DMS153 (cell line): ENCODE measurements around the gene KCNK3.

Experiments used
- DNase-seq: peaks from one replicate; lab custom pipeline; 2025; lab: John Stamatoyannopoulos, UW

KCNK3 gene

DNA sequence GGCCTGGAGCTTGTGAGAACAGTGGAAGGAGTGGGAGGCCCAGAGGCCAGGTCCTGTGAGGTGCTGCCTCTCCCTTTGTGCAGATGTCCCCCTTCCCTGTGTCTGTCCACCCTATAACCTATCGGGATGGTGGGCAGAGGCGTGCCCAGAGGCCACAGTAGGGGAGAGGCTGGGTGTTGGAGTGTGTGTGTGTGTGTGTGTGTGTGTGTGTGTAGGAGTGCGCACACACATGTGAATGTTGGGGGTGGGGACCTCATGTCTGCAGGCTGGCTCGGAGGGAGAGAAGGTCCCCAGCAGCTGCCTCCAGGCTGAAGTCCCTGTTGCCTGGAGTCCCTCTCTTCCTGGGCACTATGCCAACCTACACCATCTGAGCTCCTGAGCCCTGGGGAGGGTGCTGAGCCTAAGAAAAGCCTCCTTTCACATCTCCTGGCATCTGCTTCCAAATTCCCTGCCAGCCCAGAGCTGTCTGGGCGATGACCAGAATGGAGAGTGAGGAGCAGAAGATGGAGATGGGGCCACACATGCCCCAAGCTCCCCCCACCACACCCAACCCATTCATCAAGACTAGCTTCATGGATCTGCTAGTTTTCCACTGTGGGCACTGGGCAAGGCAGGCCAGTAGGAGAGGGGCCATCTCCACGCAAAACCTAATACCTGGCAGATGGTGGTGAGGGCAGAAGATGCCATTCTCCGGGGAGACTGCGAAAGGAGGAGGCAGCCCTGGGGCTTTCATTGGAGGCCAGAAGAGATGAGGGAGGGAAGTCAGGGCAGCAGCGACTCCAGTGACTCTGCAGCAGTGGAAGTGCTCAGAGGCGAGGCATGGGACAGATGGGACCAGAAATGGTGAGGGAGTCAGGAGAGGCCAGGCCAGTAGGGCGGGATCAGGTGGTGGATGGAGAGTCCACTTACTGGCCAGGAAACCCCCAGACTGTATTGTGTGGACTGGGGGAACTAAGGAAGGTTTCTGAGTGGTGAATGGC, 20.3 kb downstream of the KCNK3 start:
- peak; percentile 79 for DNase-seq

DNA sequence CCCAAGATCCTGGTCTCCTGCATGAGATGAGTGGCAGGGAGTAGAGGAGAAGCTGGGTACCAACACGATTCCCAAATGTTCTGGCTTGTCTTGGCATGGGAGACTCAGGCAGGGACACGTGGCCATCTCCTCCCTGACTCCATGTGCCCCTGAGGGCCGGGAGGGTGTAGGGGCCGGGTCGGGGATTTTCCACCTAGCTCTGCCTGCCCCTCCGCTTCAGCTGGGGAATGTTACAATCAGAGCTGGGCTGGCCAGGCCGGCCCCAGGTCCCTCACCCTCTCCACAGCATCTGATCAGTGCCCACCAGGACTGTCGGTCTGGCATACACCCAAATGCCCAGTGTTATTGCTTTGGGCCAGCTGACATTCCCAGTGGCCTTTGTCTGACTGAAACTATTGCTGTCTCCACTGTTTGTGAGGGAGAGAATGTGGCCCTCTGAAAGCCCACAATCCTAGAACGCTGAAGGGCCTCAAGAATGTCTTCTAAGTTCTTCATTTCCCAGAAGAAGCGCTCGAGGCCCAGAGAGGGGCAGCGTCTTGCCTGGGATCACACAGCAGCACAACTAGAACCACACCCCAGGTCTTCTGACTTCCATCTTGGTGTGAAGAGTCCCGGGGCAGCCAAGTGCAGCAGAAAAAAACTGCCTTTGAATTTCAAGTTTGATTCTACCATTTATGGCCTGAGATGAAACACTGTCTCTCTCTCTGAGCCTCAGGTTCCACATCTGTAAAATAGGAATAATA, 23.2 kb downstream of the KCNK3 start:
- no peak for DNase-seq

DNA sequence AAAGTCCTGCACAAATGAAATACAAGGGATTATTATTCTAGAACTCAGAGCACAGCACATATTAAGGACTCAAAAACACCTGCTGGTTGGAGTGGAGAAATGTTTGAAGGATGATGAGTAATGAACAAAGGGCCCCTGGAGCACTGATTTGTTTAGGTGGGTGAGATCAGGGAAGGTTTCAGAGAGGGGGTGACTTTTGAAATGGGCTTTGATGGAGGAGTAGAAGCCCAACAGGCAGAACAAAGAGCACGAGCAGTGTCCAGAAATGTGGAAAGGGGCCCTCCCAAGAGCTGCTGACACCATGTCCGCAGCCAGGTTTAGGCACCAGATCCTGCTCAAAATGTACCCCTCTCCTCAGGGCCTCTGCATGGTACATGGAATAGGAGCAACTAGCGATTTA, 23.8 kb downstream of the KCNK3 start:
- no peak for DNase-seq

GRCh38 chr2:26716769-26717168, 24.2 kb downstream of the KCNK3 start:
- no peak for DNase-seq

GRCh38 chr2:26717362-26717761, 24.8 kb downstream of the KCNK3 start:
- no peak for DNase-seq

DNA sequence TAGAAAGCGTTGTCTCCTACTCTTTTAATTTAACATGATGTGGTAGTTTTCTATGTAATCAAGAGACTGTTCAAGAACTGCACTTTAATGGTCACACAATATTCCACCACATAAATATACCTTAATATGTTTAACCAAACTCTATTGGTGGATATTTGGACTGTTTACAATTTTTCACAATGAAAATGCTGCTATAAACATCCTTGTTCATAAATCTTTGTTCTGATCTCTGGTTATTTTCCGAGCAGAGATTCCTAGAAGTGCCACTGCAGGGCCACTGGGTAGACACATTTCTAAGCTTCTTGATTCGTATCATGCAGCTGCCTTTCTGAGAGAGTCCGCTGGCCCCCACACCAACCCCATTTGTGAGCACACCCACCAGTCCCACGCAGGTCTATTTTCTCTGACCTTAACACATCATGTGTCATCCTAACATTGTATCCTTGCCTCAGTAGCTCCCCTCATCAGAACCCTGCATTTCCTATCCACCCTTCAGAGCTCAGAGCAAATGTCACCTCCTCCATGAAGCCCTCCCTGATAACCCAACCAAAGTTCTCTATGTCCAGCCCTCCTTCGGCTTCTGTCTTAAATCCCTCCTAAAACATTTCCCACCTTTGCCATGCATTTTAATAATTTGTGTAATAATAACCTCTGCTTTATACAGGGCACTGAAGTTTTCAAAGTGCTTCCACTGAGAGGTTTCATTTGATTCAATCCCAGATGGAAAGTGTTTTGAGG, 26.6 kb downstream of the KCNK3 start:
- DNase-seq = no peak

DNA sequence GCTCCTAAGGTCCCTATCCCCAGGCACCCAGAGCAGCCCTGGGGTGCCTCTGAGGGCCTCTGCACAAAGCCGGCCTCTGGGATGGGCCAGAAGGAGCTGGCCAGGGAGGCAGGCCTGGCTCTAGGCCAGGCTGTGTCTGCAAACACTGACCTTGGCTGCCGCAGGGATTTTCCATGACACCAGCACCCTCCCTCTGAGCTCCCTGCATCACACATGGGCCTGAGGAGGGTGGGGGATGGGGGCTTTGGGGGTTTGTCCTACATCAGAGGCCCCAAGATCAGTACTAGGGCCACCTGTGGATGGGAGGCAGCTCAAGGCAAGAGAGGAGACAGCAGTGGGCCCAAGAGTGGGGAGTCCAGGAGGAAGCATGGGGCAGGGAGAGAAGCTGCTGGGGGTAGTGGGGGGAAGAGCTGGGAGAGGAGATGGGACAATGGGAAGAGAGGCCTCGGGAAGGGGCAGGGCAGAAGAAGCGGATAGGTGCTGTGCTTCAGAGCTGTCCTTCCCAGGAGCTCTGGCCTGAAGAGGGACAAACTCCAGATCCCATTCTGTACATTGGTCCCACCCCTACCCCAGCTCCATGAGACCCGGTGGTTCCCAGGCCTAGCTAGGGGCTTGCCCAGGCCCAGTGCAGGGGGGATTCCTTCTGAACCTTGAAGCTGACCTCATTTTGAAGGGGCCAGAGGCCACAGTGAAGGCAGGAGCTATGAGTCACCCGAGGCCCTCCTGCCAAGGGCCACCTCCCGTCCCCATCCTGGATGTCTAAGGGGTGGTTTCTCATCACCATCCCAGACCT, 28.0 kb downstream of the KCNK3 start:
- peak; percentile 59 for DNase-seq

DNA sequence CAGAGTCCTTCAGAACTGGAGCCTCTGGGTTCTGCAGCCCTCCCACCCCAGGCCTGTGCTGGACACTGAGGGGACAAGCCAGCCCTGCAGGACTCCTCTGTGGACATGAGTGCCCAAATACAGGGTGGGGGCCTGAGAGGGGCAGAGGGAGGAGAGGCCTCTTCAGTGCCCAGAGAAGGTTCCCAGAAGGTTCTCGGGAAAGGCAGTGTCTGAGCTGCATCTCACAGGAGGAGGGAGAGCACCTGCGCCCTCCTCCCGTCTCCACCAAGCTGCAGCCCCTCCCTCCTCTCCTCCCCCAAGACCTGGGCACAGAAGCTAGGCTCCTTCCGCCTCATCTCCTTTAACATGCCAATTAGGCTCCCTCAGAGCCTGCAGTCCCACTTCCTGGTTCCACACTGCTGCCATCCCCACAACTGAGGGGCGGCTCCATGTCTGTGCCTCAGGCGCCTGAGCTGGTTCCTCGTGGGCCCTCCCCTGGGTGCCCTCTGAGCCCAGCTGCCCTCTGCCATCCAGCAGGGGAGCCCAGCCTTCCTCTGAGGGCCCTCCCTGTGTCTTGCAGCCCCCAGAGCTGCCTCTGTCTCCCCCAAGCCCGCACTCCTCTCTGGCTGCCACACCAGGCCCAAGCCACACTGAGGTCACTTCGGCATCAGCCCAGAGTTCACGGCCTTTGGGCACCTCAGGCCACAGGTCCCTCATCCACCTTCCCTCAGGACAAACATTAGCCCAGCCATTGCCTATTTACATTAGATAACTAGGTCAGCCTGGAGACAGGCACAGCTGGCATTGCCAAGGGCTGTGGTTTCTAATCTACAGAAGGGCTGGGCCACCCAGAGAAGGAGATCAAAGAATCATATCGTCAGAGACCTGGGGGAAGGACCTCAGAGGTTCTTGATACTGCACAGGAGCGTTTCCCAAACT, 28.9 kb downstream of the KCNK3 start:
- peak; percentile 65 for DNase-seq

DNA sequence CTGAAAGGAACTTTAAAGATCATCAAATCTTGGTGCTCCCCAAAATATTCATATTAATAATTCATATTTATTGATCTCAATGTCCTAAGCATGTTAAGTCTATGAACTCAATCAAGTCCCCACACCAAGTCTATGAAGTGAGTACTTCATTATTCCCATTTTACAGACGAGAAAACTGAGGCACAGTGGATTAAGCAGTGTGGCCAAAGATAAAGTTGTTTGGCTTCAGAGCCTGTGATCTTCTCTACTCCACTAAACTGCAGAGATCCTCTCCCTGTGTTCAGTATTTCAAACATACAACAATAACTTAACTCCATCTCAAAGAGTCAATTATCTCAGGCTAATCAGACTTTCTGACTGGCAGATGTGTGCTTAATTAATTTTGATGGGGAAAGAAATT, 29.8 kb downstream of the KCNK3 start:
- no peak for DNase-seq

GRCh38 chr2:26722911-26723310, 30.4 kb downstream of the KCNK3 start:
- DNase-seq = no peak

GRCh38 chr2:26723475-26723874, 31.0 kb downstream of the KCNK3 start:
- no peak for DNase-seq

- no peak for DNase-seq
These were observed 31.6 kb downstream of the KCNK3 start for GRCh38 chr2:26723991-26724750.

GRCh38 chr2:26724784-26725520, 32.4 kb downstream of the KCNK3 start:
- no peak for DNase-seq

DNA sequence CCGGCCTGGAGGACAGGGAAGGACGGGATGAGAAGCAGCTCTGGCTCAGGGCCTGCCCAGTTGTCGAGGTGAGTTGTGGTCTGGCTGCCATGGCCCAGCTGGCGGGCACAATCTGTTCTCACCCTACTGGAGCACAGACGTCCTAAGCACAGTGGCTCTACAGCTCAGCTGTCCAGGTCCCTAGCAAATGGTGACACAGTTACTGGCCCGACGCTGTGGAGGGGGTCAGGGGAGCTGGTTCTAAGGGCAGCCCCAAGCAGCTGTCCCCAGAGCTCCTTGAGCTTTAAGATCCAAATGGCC, 32.9 kb downstream of the KCNK3 start:
- no peak for DNase-seq

DNA sequence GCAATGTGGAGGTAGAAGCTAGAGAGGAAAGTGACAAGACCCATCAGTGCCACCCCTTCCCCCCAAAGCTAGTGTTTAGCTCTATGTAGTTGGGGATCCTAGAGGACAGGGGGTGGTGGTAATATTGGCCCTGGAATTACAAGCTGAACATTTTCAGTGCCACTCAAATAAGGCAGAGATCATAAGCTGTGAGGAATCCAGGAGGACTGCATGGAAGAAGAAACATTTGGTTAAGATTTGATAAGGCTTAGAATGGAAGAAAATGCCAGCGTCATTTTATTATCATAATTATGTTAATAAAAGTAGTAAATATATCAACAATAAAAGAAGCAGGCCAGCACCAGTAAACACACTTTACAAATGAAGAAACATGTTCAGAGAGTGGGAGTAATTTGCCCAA, 33.7 kb downstream of the KCNK3 start:
- DNase-seq = no peak

- DNase-seq = no peak
These were observed 35.4 kb downstream of the KCNK3 start for GRCh38 chr2:26727641-26728561.

DNA sequence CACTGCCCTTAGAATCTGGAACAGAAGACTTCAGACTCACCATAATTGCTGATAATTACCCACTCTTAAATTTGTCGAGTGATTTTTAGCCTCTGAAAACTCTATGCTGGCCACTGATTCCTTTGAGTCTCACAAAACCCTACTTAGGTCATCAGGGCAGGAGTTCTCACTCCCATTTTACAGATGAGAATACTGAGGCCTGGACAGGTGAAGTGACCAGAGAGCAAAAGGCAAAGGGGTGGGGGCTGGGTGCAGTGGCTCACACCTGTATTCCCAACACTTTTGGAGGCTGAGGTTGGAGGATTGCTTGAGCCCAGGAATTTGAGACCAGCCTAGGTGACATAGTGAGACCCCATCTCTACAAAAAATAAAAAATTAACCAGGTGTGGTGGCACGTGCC, 36.8 kb downstream of the KCNK3 start:
- no peak for DNase-seq
